K562 (cell line): ENCODE measurements around the gene RASSF7. TPM values are rescaled to one million over a fixed set of nuclear protein-coding genes. Genes with fewer than 3 reads are reported as not detected.

Experiments
- BACH1 ChIP-seq: fragments of 200-800 bp; sonication (Bioruptor generic); IDR thresholded peaks from 2 replicates; pipeline ENCODE4 v1.6.1; 2016; ENCODE audit warnings: missing genetic modification characterization, missing compliant biosample characterization
- CBFA2T3 ChIP-seq: fragments of 450-650 bp; IDR thresholded peaks from 2 replicates; pipeline ENCODE4 v1.6.1; 2017
- CCAR2 ChIP-seq: fragments of 200-400 bp; formaldehyde crosslinking; IDR thresholded peaks from 2 replicates; pipeline ENCODE4 v1.6.1; 2017; ENCODE audit warnings: mild to moderate bottlenecking, low read depth, low read length
- DNMT1 ChIP-seq: fragments of 450-650 bp; IDR thresholded peaks from 2 replicates; pipeline ENCODE4 v1.6.1; 2016; ENCODE audit warnings: antibody characterized with exemption, mild to moderate bottlenecking
- ESRRA ChIP-seq: fragments of 450-650 bp; IDR thresholded peaks from 2 replicates; pipeline ENCODE4 v1.6.1; 2014; ENCODE audit warnings: low read depth, mild to moderate bottlenecking, moderate library complexity, borderline replicate concordance
- HDAC2 ChIP-seq: fragments of 450-650 bp; IDR thresholded peaks from 2 replicates; pipeline ENCODE4 v1.6.1; 2016; ENCODE audit warnings: mild to moderate bottlenecking
- HSF4 ChIP-seq: fragments of 250-450 bp; sonication (Bioruptor Pico); IDR thresholded peaks from 2 replicates; pipeline ENCODE4 v2.1.2; 2022; ENCODE audit warnings: mild to moderate bottlenecking, moderate library complexity, borderline replicate concordance
- MYNN ChIP-seq, 2 experiments: sonication (generic); formaldehyde crosslinking in 1 of 2; IDR thresholded peaks; 2 replicates each; pipeline versions ENCODE4 v1.5.0 to v1.6.1; 2016 to 2020; ENCODE audit warnings: antibody characterized with exemption in 1 of 2, missing genetic modification reagents in 1 of 2
- NUFIP1 ChIP-seq: fragments of 450-650 bp; IDR thresholded peaks from 2 replicates; pipeline ENCODE4 v1.6.1; 2018; ENCODE audit not compliant: partially characterized antibody
- POLR2G ChIP-seq: fragments of 200-400 bp; formaldehyde crosslinking; IDR thresholded peaks from 2 replicates; pipeline ENCODE4 v1.6.1; 2017; ENCODE audit warnings: low read depth, mild to moderate bottlenecking, antibody characterized with exemption, low read length, moderate library complexity
- RBM15 ChIP-seq: fragments of 200-400 bp; formaldehyde crosslinking; IDR thresholded peaks from 2 replicates; pipeline ENCODE4 v1.6.1; 2018; ENCODE audit warnings: mild to moderate bottlenecking, low read length, moderate library complexity; ENCODE audit not compliant: insufficient read depth
- SP2 ChIP-seq: IDR thresholded peaks from 2 replicates; pipeline ENCODE4 v1.6.1; 2011; ENCODE audit warnings: mild to moderate bottlenecking, low read depth, low read length, moderate library complexity; ENCODE audit not compliant: poor library complexity, severe bottlenecking; ENCODE audit errors: extremely low read depth
- STAT5A ChIP-seq: IDR thresholded peaks from 2 replicates; pipeline ENCODE4 v1.6.1; 2012; ENCODE audit warnings: low read length, inconsistent platforms, borderline replicate concordance
- USF2 ChIP-seq: sonication (generic); formaldehyde crosslinking; IDR thresholded peaks from 2 replicates; pipeline ENCODE4 v1.5.0; 2020; ENCODE audit warnings: missing genetic modification reagents
- ZNF184 ChIP-seq: sonication (generic); formaldehyde crosslinking; IDR thresholded peaks from 2 replicates; pipeline ENCODE4 v1.5.0; 2020; ENCODE audit warnings: missing genetic modification reagents
- ZNF239 ChIP-seq: fragments of 250-450 bp; sonication (Bioruptor Pico); IDR thresholded peaks from 2 replicates; pipeline ENCODE4 v1.4.0; 2020; ENCODE audit warnings: mild to moderate bottlenecking
- ZNF277 ChIP-seq: fragments of 250-450 bp; sonication (Bioruptor Pico); IDR thresholded peaks from 2 replicates; pipeline ENCODE4 v1.8.0; 2022; ENCODE audit warnings: inconsistent platforms, mild to moderate bottlenecking, moderate library complexity, borderline replicate concordance
- ZNF507 ChIP-seq: conservative IDR thresholded peaks from 2 replicates; pipeline ENCODE4 v1.6.1; 2017; ENCODE audit warnings: missing genetic modification characterization, missing compliant biosample characterization
- ZNF583 ChIP-seq: fragments of 250-450 bp; sonication (Bioruptor Pico); IDR thresholded peaks from 2 replicates; pipeline ENCODE4 v1.4.0; 2020
- polyA plus RNA-seq, 8 experiments: library from polyadenylated mRNA; depleted of rRNA in 4 of 8; stranded (reverse) in 5 of 8; unstranded in 3 of 8; fragments of >200 nt; fragmentation: Nextera tagmentation in 2 of 8; fragmentation: Illumina TruSeq in 1 of 8; extraction: Ambion mirVana in 2 of 8; extraction: Trizol in 1 of 8; gene quantifications; 2 replicates each; pipeline versions ENCODE4 v1.2.1 to v1.2.3, GENCODE V29; 2011 to 2014; ENCODE audit warnings: inconsistent platforms in 1 of 8, missing spikeins in 1 of 8
- total RNA-seq, 7 experiments: library from RNA; depleted of rRNA in 6 of 7; stranded (reverse); fragments of >200 nt in 6 of 7; fragmentation: Illumina TruSeq in 2 of 7; extraction: Trizol in 2 of 7; gene quantifications; 2 replicates each; pipeline versions ENCODE4 v1.2.1 to v1.2.3, GENCODE V29; 2011 to 2021; ENCODE audit warnings: low replicate concordance in 1 of 7
- TF ChIP-seq, protein P1 (sequence below): fragments of 450-650 bp; formaldehyde crosslinking; IDR thresholded peaks from 2 replicates; pipeline ENCODE4 v1.4.0; 2020; ENCODE audit warnings: mild to moderate bottlenecking, moderate library complexity
- TF ChIP-seq, protein P2 (sequence below): fragments of 250-450 bp; sonication (Bioruptor Pico); IDR thresholded peaks from 2 replicates; pipeline ENCODE4 v1.9.0; 2021; ENCODE audit warnings: mild to moderate bottlenecking, inconsistent platforms
- TF ChIP-seq, protein P3 (sequence below): sonication (generic); formaldehyde crosslinking; IDR thresholded peaks from 2 replicates; pipeline ENCODE4 v1.8.1; 2023; ENCODE audit warnings: mild to moderate bottlenecking, missing genetic modification reagents, moderate library complexity

The RASSF7 gene
- total and polyA plus RNA-seq, 9 of the 15 experiments (the other 6 are each of a cell fraction or from before 2014, with no cell fraction given) = 0.41 to 45.2 (median 18.6) TPM

DNA sequence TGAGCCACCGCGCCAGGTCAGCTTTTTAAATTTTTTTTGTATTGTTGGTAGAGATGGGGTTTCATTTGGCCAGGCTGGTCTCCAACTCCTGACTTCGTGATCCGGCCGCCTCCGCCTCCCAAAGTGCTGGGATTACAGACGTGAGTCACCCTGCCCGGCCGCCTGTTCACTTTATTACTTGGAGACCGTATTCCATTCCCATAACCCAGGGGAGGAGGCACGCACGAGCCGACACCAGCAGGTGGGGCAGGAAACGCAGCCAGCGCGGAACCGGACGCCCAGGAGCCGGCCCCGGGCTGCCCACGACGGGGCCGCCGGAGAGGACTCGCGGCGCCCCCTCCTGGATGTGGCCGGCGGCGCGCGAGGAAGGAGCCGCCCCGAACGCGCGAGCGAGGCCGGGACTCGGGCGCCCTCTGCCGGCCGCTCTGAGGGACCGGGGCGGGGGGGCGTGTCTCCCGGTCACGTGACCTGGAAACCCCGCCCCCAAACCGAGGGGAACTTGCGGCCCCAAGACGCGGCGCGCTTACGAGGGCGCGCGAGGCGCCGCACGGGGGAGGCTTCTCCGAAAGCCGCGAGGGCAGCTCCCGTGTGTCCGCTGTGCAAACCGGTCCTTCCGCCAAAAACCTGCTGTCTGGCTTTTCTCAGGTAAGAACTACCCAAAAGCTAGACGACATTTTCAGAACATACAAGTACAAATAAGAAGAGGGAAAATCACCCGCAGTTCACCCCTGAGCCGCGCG, 42.1 kb upstream of the RASSF7 start (continued):
- TF ChIP-seq SP2 (no peak), ZNF583 (CRISPR knock-in tag) (peak; percentile 43; the same call in 1 of the 2 replicates), NUFIP1 (no peak), DNMT1 (no peak), USF2 (CRISPR knock-in tag) (peak; percentile 95), ZNF184 (CRISPR knock-in tag) (no peak), ZNF507 (tag) (no peak), CBFA2T3 (no peak), ZNF277 (CRISPR knock-in tag) (no peak), CCAR2 (no peak), ESRRA (peak; percentile 66; the same call in 1 of the 2 replicates), RBM15 (no peak), BACH1 (tag) (no peak), HDAC2 (0 out of 2 replicates have a peak, but pooled peaks have one; percentile 21), HSF4 (CRISPR knock-in tag) (no peak), MYNN (IDR thresholded peaks at IDR 0.05) (no peak), MYNN (CRISPR knock-in tag; IDR thresholded peaks at IDR 0.05) (no peak), POLR2G (peak; percentile 83), ZNF239 (no peak), STAT5A (no peak)
- TF ChIP-seq, protein P1, sequence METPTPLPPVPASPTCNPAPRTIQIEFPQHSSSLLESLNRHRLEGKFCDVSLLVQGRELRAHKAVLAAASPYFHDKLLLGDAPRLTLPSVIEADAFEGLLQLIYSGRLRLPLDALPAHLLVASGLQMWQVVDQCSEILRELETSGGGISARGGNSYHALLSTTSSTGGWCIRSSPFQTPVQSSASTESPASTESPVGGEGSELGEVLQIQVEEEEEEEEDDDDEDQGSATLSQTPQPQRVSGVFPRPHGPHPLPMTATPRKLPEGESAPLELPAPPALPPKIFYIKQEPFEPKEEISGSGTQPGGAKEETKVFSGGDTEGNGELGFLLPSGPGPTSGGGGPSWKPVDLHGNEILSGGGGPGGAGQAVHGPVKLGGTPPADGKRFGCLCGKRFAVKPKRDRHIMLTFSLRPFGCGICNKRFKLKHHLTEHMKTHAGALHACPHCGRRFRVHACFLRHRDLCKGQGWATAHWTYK (CRISPR knock-in tag) = peak; percentile 81; the same call in 1 of the 2 replicates
- TF ChIP-seq, protein P2, sequence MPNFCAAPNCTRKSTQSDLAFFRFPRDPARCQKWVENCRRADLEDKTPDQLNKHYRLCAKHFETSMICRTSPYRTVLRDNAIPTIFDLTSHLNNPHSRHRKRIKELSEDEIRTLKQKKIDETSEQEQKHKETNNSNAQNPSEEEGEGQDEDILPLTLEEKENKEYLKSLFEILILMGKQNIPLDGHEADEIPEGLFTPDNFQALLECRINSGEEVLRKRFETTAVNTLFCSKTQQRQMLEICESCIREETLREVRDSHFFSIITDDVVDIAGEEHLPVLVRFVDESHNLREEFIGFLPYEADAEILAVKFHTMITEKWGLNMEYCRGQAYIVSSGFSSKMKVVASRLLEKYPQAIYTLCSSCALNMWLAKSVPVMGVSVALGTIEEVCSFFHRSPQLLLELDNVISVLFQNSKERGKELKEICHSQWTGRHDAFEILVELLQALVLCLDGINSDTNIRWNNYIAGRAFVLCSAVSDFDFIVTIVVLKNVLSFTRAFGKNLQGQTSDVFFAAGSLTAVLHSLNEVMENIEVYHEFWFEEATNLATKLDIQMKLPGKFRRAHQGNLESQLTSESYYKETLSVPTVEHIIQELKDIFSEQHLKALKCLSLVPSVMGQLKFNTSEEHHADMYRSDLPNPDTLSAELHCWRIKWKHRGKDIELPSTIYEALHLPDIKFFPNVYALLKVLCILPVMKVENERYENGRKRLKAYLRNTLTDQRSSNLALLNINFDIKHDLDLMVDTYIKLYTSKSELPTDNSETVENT (CRISPR knock-in tag) = no peak
- TF ChIP-seq, protein P3, sequence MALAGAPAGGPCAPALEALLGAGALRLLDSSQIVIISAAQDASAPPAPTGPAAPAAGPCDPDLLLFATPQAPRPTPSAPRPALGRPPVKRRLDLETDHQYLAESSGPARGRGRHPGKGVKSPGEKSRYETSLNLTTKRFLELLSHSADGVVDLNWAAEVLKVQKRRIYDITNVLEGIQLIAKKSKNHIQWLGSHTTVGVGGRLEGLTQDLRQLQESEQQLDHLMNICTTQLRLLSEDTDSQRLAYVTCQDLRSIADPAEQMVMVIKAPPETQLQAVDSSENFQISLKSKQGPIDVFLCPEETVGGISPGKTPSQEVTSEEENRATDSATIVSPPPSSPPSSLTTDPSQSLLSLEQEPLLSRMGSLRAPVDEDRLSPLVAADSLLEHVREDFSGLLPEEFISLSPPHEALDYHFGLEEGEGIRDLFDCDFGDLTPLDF = peak; percentile 91
